Activated CD4-positive, alpha-beta T cell treated with anti-CD3 and anti-CD28 coated beads for 36 hours (primary cell): ENCODE results near the gene GIPC1. TPM values are rescaled to one million over a fixed set of nuclear protein-coding genes. Genes with fewer than 3 reads are reported as not detected.
A peak's percentile ranks its signal among the peaks of the same experiment; 100 is the strongest.

ENCODE experiments used
- ATAC-seq: fragments of 200-7000 bp; cut with Tn5 transposase; one replicate; pipeline ENCODE4 v1.10.0; 2021; ENCODE audit warnings: mild to moderate bottlenecking, moderate library complexity
- CTCF ChIA-PET: fragments of 350-600 bp; sonication (Branson Sonifier 250); formaldehyde crosslinking; loops from one replicate; lab custom pipeline; 2021; ENCODE audit warnings: antibody characterized with exemption; lab: Charles Lee
- POLR2A ChIA-PET: fragments of 350-600 bp; sonication (Branson Sonifier 250); formaldehyde crosslinking; loops from one replicate; lab custom pipeline; 2021; ENCODE audit warnings: antibody characterized with exemption, inconsistent platforms; lab: Charles Lee
- DNase-seq: peaks from one replicate; pipeline ENCODE4 v3.0.0-alpha.2; 2020
- H3K27ac Mint-ChIP-seq: one replicate; pipeline ENCODE4 v1.8.0; 2021; ENCODE audit warnings: mixed read lengths
- H3K27me3 Mint-ChIP-seq: one replicate; pipeline ENCODE4 v1.8.0; 2021; ENCODE audit warnings: mixed read lengths
- H3K36me3 Mint-ChIP-seq: one replicate; pipeline ENCODE4 v1.8.0; 2021; ENCODE audit warnings: low read depth, mixed read lengths
- H3K4me1 Mint-ChIP-seq: one replicate; pipeline ENCODE4 v1.8.0; 2021; ENCODE audit warnings: mixed read lengths
- H3K4me3 Mint-ChIP-seq: one replicate; pipeline ENCODE4 v1.8.0; 2021; ENCODE audit warnings: mild to moderate bottlenecking, moderate library complexity, mixed read lengths
- H3K9me3 Mint-ChIP-seq: one replicate; pipeline ENCODE4 v1.8.0; 2021; ENCODE audit warnings: low read depth, mixed read lengths
- intact Hi-C, 2 experiments: fragments of 100-400 bp; cut with DNase I in 1 of 2; cut with micrococcal nuclease in 1 of 2; formaldehyde crosslinking; loops; one replicate each; pipeline versions ENCODE4 v1.14.2 to v1.15.1; 2022 to 2024; cut with DNase I, micrococcal nuclease
- total RNA-seq, 2 experiments: library from RNA; stranded (reverse); gene quantifications; one replicate each; pipeline ENCODE4 v1.2.3, GENCODE V29; 2021

Gene GIPC1
- total RNA-seq, 2 experiments from 2014 or later, result 19.3 to 25.7 TPM

GRCh38 chr19:14476673-14477401 is 19.1 kb downstream of the GIPC1 start:
- Mint-ChIP-seq H3K4me1 (peaks cover 30% of the 10 kb centered on the region), H3K36me3 (peaks cover 6% of the 10 kb centered on the region), H3K4me3 (no peak overlapping the region), H3K9me3 (no peaks in the 10 kb centered on the region), H3K27ac (no peak overlapping the region), H3K27me3 (peaks cover 16% of the 10 kb centered on the region)
- POLR2A ChIA-PET, result interaction anchor here (0.6 kb wide), 1 partner anchor 597 kb away, joined by 3 read pairs; no protein-coding TSS in a partner anchor
- DNase-seq, result peak; percentile 46
- ATAC-seq, result no peak
- CTCF ChIA-PET, result interaction anchor here (1.2 kb wide), 2 partner anchors 9 to 28 kb away, joined by 3 to 4 read pairs; no protein-coding TSS in a partner anchor
- intact Hi-C loops, result loop anchor here (5.0 to 10.0 kb wide), 2 partner anchors 62 to 595 kb away; partner anchors contain the start of gene DDX39A (in 1 of the 2)

- POLR2A ChIA-PET, result no interaction called here
- Mint-ChIP-seq H3K27me3 (peaks cover 16% of the 10 kb centered on the region), H3K4me3 (no peak overlapping the region), H3K36me3 (peaks cover 8% of the 10 kb centered on the region), H3K27ac (no peak overlapping the region), H3K4me1 (peaks cover 32% of the 10 kb centered on the region), H3K9me3 (no peaks in the 10 kb centered on the region)
- intact Hi-C loops, result loop anchor here (5.0 to 10.0 kb wide), 2 partner anchors 61 to 594 kb away; partner anchors contain the start of gene DDX39A (in 1 of the 2)
- ATAC-seq (no peak), DNase-seq (no peak)
- CTCF ChIA-PET, result interaction anchor here (1.2 kb wide), 1 partner anchor 9 kb away, joined by 4 read pairs; no protein-coding TSS in a partner anchor
Measured at GRCh38 chr19:14476327-14476672, 19.6 kb downstream of the GIPC1 start.

GRCh38 chr19:14475251-14476073 is 20.5 kb downstream of the GIPC1 start, which contains the start of gene PTGER1:
Gene PTGER1 (minus strand): TSS chr19:14475354. CDS start chr19:14474320, 1,034 bp downstream.
- peaks cover 16% of the 10 kb centered on the region for H3K27me3 Mint-ChIP-seq

GRCh38 chr19:14474827-14475226 is 21.1 kb downstream of the GIPC1 start:
- Mint-ChIP-seq H3K9me3 (no peaks in the 10 kb centered on the region), H3K27me3 (peaks cover 16% of the 10 kb centered on the region), H3K4me3 (peak overlapping the region; percentile 7), H3K36me3 (peaks cover 12% of the 10 kb centered on the region), H3K27ac (no peak overlapping the region), H3K4me1 (peaks cover 32% of the 10 kb centered on the region)
- CTCF ChIA-PET, result interaction anchor here (0.6 to 0.7 kb wide), 2 partner anchors 43 to 338 kb away, joined by 3 read pairs; no protein-coding TSS in a partner anchor
- POLR2A ChIA-PET, result no interaction called here
- ATAC-seq (no peak), DNase-seq (no peak)
- intact Hi-C loops, result loop anchor here (5.0 to 10.0 kb wide), 4 partner anchors 60 to 593 kb away; partner anchors contain the start of genes ASF1B (in 1 of the 2) and DDX39A (in 1 of the 2)

More at GRCh38 chr19:14475251-14476073, 20.5 kb downstream of the GIPC1 start, which contains the start of gene PTGER1:
- peak within 1 kb of the TSS; percentile 7 for H3K4me3 Mint-ChIP-seq
- peaks cover 32% of the 10 kb centered on the region for H3K4me1 Mint-ChIP-seq
- H3K27ac Mint-ChIP-seq, result peak within 1 kb of the TSS; percentile 27
- H3K36me3 Mint-ChIP-seq, result peaks cover 12% of the 10 kb centered on the region
- no peaks in the 10 kb centered on the region for H3K9me3 Mint-ChIP-seq
- DNase-seq (peak; percentile 79), ATAC-seq (peak; percentile 85)
- intact Hi-C loops, result loop anchor here (5.0 to 10.0 kb wide), 2 partner anchors 61 to 593 kb away; partner anchors contain the start of gene DDX39A (in 1 of the 2)
- ChIA-PET CTCF (interaction anchor here (0.6 to 0.7 kb wide), 3 partner anchors 41 to 338 kb away, joined by 3 read pairs; no protein-coding TSS in a partner anchor), POLR2A (no interaction called here)

GRCh38 chr19:14473978-14474578 is 21.8 kb downstream of the GIPC1 start:
- ChIA-PET CTCF (no interaction called here), POLR2A (no interaction called here)
- Mint-ChIP-seq H3K27ac (no peak overlapping the region), H3K4me3 (no peak overlapping the region), H3K27me3 (peaks cover 16% of the 10 kb centered on the region), H3K36me3 (peaks cover 12% of the 10 kb centered on the region), H3K4me1 (peaks cover 32% of the 10 kb centered on the region), H3K9me3 (no peaks in the 10 kb centered on the region)
- ATAC-seq, result no peak
- DNase-seq, result no peak
- intact Hi-C loops, result loop anchor here (2.0 to 10.0 kb wide), 5 partner anchors 55 to 337 kb away; partner anchors contain the start of genes ASF1B (in 2 of the 2) and DDX39A (in 2 of the 2)

- ChIA-PET CTCF (interaction anchor here (0.5 to 2.0 kb wide), 14 partner anchors 9 to 366 kb away, joined by 3 to 17 read pairs (median 4); partner anchors contain the start of genes ASF1B and PKN1), POLR2A (interaction anchor here (0.6 to 0.9 kb wide), 3 partner anchors 45 to 337 kb away, joined by 3 to 5 read pairs (median 3); no protein-coding TSS in a partner anchor)
- Mint-ChIP-seq H3K27ac (no peak overlapping the region), H3K36me3 (peaks cover 8% of the 10 kb centered on the region), H3K4me3 (no peak overlapping the region), H3K9me3 (no peaks in the 10 kb centered on the region), H3K27me3 (peaks cover 16% of the 10 kb centered on the region), H3K4me1 (peaks cover 32% of the 10 kb centered on the region)
- ATAC-seq, result no peak
- no peak for DNase-seq
- intact Hi-C loops, result loop anchor here (2.0 to 10.0 kb wide), 5 partner anchors 55 to 337 kb away; partner anchors contain the start of genes ASF1B (in 2 of the 2) and DDX39A (in 2 of the 2)
Measured at GRCh38 chr19:14473073-14473977, 22.6 kb downstream of the GIPC1 start.

GRCh38 chr19:14472202-14472938 is 23.6 kb downstream of the GIPC1 start:
- Mint-ChIP-seq H3K4me1 (peaks cover 32% of the 10 kb centered on the region), H3K9me3 (no peaks in the 10 kb centered on the region), H3K36me3 (peaks cover 8% of the 10 kb centered on the region), H3K4me3 (no peak overlapping the region), H3K27me3 (peaks cover 16% of the 10 kb centered on the region), H3K27ac (no peak overlapping the region)
- CTCF ChIA-PET, result interaction anchor here (0.5 to 2.0 kb wide), 19 partner anchors 10 to 656 kb away, joined by 3 to 17 read pairs (median 4); partner anchors contain the start of genes ASF1B and PKN1
- intact Hi-C loops, result loop anchor here (1.0 to 10.0 kb wide), 6 partner anchors 40 to 336 kb away; partner anchors contain the start of genes ASF1B (in 2 of the 2) and DDX39A (in 2 of the 2)
- POLR2A ChIA-PET, result interaction anchor here (0.6 to 0.9 kb wide), 3 partner anchors 46 to 522 kb away, joined by 3 to 6 read pairs (median 5); no protein-coding TSS in a partner anchor
- peak; percentile 93 for DNase-seq
- ATAC-seq, result peak; percentile 56

- intact Hi-C loops, result loop anchor here (1.0 to 10.0 kb wide), 6 partner anchors 39 to 335 kb away; partner anchors contain the start of genes ASF1B (in 2 of the 2) and DDX39A (in 2 of the 2)
- peaks cover 31% of the 10 kb centered on the region for H3K4me1 Mint-ChIP-seq
- H3K27me3 Mint-ChIP-seq, result peaks cover 16% of the 10 kb centered on the region
- CTCF ChIA-PET, result interaction anchor here (0.5 to 2.0 kb wide), 14 partner anchors 11 to 657 kb away, joined by 3 to 17 read pairs (median 4); partner anchors contain the start of genes ASF1B and PKN1
- POLR2A ChIA-PET, result no interaction called here
- DNase-seq (no peak), ATAC-seq (no peak)
- H3K27ac Mint-ChIP-seq, result no peak overlapping the region
- H3K9me3 Mint-ChIP-seq, result no peaks in the 10 kb centered on the region
- H3K4me3 Mint-ChIP-seq, result no peak overlapping the region
- H3K36me3 Mint-ChIP-seq, result peaks cover 8% of the 10 kb centered on the region
Measured at GRCh38 chr19:14471436-14472187, 24.3 kb downstream of the GIPC1 start.
